A673 (cell line): ENCODE data around the gene BSG.

ENCODE experiments used
- CTCF ChIP-seq: fragments of 300-800, 200-600 bp; sonication (generic); conservative IDR thresholded peaks from 2 replicates; pipeline ENCODE4 v1.5.1; 2017; ENCODE audit warnings: low read depth, mild to moderate bottlenecking, antibody characterized with exemption, low read length, moderate library complexity, mixed read lengths
- EZH2 ChIP-seq: fragments of 200-600 bp; sonication (generic); IDR thresholded peaks from 2 replicates; pipeline ENCODE4 v1.6.1; 2017; ENCODE audit warnings: borderline replicate concordance, low read depth, mild to moderate bottlenecking, mixed read lengths, antibody characterized with exemption, low read length; ENCODE audit not compliant: poor library complexity, severe bottlenecking

DNA sequence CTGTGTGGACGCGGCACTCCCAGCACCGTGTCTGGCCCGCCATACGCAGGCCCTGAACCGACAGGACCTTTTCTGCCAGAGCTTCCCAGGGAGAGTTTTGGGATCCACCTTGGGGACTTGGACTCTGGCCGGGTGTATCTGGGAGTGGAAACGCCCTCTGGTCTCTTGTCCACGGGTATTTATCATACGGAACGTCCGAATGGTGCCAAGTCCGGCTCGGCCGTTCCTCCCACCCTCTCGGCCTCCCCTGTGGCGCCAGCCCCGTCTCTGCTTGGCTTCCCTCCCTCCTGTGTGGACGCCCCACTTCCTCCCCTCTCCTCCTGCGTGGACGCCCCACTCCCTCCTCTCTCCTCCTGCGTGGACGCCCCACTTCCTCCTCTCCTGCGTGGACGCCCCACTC, 29.4 kb downstream of the BSG start:
- TF ChIP-seq CTCF: no peak
- TF ChIP-seq EZH2: no peak
